Hypothalamus (tissue), 51 donors: ENCODE measurements around the gene SHQ1.
"Not testable (repeated sequence)": the region's sequence is repeated elsewhere in the genome, so short reads cannot be mapped to it uniquely, and the experiment has no call there.

ENCODE experiments used
- DNase-seq, 51 donors: peaks; one replicate each; lab custom pipeline; 2025; lab: John Stamatoyannopoulos, UW

The SHQ1 gene

GRCh38 chr3:72803573-72803972 lies 44.7 kb downstream of the SHQ1 start:
- no peak for DNase-seq

- no peak for DNase-seq
These were observed 46.2 kb downstream of the SHQ1 start for GRCh38 chr3:72802001-72802400.

DNA sequence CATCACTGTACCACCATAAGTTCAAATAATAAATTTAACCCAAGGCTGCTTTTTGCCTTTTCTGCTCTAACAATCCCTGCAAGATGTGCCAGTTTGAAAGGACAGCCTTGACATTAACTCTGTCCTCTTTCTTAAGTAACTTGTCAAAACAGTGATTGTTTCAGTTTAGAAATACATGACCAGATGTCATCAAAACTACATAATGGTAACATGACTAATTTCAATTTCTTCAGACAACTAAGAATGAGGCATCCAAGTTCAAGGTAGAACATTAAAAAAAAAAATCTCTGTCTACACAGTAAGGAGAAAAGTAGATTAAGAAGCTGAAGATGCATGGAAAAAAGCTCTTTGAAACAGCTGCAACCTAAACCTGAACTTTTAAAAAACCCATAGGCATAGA lies 47.4 kb downstream of the SHQ1 start:
- DNase-seq = no peak

DNA sequence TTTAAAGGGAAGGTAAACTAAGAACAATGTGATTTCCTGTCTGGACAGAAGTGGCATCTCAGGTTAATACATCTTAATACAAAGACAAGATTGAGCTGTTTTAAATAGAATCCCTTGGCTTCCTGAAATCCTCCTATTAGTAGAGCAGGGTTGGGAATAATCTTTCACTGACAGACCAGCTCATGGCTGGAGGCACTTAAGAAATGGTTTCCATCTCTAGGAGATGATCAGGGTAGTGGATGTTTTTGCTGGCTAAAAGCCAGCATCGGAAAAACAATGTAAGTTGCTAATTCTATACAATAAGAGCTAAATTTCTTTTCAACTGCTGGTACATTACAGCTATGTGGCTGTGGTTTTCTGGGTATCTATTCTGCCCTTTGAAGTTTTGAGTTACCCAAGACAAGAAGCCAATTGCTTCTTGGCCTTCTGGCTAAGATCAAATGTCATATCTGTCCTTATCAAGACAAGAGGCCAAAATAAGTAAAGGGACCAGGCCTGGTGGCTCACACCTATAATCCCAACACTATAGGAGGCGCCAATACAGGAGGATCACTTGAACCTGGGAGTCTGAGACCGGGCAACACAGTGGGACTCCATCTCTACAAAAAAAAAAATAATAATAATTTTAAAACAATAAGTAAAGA lies 49.6 kb downstream of the SHQ1 start:
- DNase-seq = no peak

DNA sequence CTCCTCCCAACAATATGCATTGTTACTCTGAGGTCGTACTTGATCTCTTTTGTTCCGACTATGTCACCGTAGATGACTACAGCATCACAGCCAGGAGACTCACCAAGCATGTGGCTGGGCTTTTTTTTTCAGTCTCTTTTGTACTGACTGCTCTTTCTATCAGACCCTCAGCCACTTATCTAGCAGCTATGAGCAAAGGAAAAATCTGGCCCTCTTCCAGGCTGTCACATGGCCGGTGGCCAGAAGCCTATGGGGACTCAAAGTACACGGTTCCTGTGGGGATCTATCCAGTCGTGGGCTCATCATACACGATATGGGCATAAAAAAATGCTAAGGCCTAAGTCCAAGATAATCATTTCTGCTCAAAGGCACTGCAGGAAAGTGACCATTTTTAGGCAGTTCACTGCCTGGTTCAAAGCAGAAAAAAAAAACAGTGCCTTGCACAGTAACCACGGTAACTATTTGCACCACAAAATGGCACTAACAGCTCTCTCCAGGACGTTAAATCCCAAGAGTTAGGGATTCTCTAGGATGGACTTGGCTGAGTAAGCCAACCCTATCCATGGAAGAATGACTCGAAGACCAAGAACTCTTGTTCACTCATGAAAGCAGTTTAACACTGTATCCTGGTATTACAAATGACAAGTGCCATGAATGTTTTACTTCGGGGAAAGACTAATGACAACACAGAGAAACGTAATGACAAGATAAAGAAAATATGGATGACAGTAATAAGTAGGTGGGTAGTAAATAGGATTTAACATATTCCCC lies 50.3 kb downstream of the SHQ1 start:
- peak in 4 of 51 donors; percentile 4 to 39 (median 10) for DNase-seq

DNA sequence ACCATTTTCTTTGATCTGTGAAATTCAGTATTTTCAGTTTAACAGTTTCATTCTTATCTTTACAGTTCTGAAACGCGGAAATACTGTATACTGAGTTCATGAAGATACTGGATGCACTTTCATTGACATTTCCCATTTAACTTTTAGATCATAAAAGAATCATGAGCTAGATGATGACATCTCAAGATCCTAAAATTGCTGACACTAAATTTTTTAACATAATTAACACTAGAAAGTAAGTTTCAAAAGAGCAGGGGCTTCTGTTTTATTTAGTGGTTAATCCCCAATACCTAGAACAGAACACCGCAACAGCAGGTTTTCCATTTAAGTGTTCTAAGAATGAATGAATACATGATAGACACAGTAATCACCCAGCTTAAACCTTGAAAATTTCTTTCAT lies 54.2 kb downstream of the SHQ1 start:
- no peak for DNase-seq

GRCh38 chr3:72791161-72791560 lies 57.1 kb downstream of the SHQ1 start:
- no peak for DNase-seq

- no peak for DNase-seq
These were observed 58.5 kb downstream of the SHQ1 start for GRCh38 chr3:72789786-72790185.

DNA sequence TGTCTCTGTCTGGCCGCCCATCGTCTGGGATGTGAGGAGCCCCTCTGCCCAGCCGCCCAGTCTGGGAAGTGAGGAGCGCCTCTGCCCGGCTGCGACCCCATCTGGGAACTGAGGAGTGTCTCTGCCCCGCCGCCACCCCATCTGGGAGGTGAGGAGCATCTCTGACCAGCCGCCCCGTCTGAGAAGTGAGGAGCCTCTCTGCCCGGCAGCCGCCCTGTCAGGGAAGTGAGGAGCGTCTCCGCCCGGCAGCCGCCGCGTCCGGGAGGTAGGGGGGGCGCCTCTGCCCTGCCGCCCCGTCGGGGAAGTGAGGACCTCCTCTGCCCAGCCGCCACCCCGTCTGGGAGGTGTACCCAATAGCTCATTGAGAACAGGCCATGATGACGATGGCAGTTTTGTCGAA lies 60.0 kb downstream of the SHQ1 start:
- not testable (repeated sequence) for DNase-seq

- DNase-seq = no peak
These were observed 61.6 kb downstream of the SHQ1 start for GRCh38 chr3:72786668-72787067.

DNA sequence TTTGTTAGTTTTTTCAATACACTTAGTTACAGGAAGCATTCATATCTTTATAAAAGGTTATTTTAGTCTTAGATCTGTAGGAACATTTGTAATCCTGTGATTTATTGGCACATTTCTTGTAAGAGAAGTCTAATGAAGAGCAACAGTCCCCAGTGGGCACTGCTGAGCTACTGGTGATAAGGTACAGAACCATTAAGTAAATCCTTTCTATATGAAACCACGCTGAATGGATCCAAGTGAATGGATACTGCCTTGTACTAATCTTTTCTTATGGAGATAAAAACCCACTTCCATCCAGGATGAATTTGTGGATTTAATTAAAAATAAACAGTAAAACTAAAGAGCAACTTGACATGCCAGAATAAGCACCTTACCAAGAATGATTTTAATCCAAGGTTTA lies 64.0 kb downstream of the SHQ1 start:
- no peak for DNase-seq

GRCh38 chr3:72782521-72782920 lies 65.7 kb downstream of the SHQ1 start:
- no peak for DNase-seq

- DNase-seq = no peak
These were observed 78.3 kb downstream of the SHQ1 start for GRCh38 chr3:72769758-72770540.

DNA sequence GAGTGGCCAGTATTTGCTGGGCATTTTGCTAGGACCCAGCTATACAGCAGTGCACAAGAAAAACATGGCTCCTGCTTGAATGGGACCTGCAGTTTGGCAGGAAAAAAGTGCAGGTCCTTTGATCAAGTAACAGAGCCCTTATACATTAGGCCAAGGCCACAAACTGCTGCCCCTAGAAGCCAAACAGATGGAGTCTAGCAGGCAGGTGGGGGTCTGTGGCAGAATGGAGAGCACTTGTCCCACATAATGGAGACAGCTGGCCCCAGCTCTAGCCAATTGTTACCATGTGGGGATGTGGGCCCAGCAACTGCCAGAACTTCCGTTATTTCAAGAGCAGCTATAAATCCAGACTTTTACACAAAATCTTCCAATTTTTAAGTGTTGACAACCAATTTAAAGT lies 79.3 kb downstream of the SHQ1 start:
- no peak for DNase-seq

GRCh38 chr3:72768481-72768880 lies 79.8 kb downstream of the SHQ1 start:
- DNase-seq = peak in 5 of 51 donors; percentile 5 to 58 (median 10)

- DNase-seq = peak in 9 of 51 donors; percentile 9 to 61 (median 22)
These were observed 80.2 kb downstream of the SHQ1 start for GRCh38 chr3:72768006-72768441.

DNA sequence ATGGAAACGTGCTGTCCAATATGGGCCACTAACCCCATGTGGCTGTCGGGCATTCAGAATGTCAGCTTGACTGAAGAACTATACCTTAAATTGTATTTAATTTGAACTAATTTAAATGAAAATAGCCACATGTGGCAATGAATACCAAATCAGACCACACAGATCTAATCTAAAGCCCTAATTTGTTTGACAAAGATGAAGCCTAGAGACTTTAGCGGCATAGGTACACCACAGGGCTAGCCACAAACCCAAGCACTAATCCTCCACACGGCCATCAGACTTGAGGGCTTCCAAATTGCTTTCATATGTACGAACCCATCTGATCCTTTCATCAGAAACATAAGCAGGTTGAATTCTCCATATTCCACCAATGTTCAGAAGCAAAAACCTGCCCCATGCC lies 81.4 kb downstream of the SHQ1 start:
- no peak for DNase-seq

DNA sequence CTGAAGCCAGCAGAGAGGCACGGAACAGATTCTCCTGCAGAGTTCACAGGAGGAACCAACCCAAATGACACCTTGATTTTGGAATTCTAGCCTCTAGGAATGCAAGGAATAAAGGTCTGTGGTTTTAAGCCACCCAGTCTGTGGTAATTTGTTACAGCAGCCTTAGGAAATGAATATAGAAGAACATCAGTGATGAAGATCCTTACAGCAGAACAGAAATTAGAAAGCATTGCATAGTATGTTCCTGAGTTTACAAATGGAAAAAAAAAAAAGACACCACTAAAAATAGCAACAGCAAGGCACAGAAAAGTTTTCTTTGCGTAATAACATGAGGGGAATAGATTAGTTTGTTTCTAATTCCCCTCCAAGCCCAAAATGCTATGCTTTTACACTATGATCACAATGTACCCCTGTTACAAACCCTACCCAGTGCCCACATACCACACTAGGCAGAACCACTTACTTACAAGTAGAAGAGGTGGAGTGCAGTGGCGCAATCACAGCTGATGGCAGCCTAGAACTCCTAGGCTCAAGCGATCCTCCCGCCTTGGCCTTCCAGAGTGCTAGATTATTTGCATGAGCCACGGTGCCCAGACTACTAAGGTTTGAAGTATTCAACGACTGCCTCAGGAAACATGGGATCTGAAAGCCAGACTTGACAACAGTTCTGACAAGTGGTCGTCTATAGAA lies 84.3 kb downstream of the SHQ1 start:
- DNase-seq = no peak

DNA sequence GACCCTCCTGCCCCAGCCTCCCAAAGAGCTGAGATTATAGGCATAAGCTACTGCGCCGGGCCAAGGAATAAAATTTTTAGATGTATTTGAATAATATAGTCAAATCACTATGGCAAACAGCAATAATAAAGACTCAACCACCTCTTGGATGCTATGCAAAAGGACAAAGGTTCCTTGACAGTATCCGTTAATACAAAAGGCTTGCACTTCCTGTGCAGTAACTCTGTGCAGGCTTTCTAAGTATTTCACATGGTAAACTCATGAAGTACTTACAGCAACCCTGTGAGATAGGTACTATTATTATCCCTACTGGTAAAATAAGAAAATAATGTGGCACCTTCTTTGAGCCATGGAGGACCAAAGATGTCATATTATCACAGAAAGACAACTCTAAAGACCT lies 86.8 kb downstream of the SHQ1 start:
- DNase-seq = no peak

GRCh38 chr3:72760225-72760624 lies 88.0 kb downstream of the SHQ1 start:
- no peak for DNase-seq

GRCh38 chr3:72756900-72757299 lies 91.3 kb downstream of the SHQ1 start:
- DNase-seq = no peak
